ENCODE results near the gene GRPEL2.

GRPEL2 gene

GRCh38 chr5:149358294-149358651, 13.0 kb downstream of the GRPEL2 start:
- DNase-seq, result no peak

GRCh38 chr5:149358868-149359495, 13.7 kb downstream of the GRPEL2 start:
- no peak for DNase-seq

- no peak for DNase-seq
Measured at GRCh38 chr5:149360272-149360671, 15.0 kb downstream of the GRPEL2 start.

- DNase-seq, result no peak
Measured at GRCh38 chr5:149362541-149362940, 17.2 kb downstream of the GRPEL2 start.

- no peak for DNase-seq
Measured at GRCh38 chr5:149363358-149363757, 18.1 kb downstream of the GRPEL2 start.

GRCh38 chr5:149363936-149364335, 18.6 kb downstream of the GRPEL2 start:
- DNase-seq, result no peak

- no peak for DNase-seq
Measured at GRCh38 chr5:149364719-149365118, 19.4 kb downstream of the GRPEL2 start.

GRCh38 chr5:149365418-149365817, 20.1 kb downstream of the GRPEL2 start:
- no peak for DNase-seq

- no peak for DNase-seq
Measured at GRCh38 chr5:149366169-149366729, 20.9 kb downstream of the GRPEL2 start.

- peak; percentile 55 for DNase-seq
Measured at GRCh38 chr5:149367249-149367971, 22.1 kb downstream of the GRPEL2 start.

- no peak for DNase-seq
Measured at GRCh38 chr5:149367972-149368645, 22.8 kb downstream of the GRPEL2 start.

GRCh38 chr5:149370878-149371277, 25.6 kb downstream of the GRPEL2 start:
- DNase-seq, result no peak

- peak; percentile 69 for DNase-seq
Measured at GRCh38 chr5:149371296-149371962, 26.1 kb downstream of the GRPEL2 start.

- no peak for DNase-seq
Measured at GRCh38 chr5:149372076-149372795, 26.9 kb downstream of the GRPEL2 start.

- no peak for DNase-seq
Measured at GRCh38 chr5:149372932-149373331, 27.6 kb downstream of the GRPEL2 start.

GRCh38 chr5:149374303-149374702, 29.0 kb downstream of the GRPEL2 start:
- DNase-seq, result no peak

GRCh38 chr5:149374801-149375200, 29.5 kb downstream of the GRPEL2 start:
- DNase-seq, result no peak

- no peak for DNase-seq
Measured at GRCh38 chr5:149375434-149375833, 30.1 kb downstream of the GRPEL2 start.

GRCh38 chr5:149376104-149376503, 30.8 kb downstream of the GRPEL2 start:
- DNase-seq, result no peak

GRCh38 chr5:149376711-149377447, 31.6 kb downstream of the GRPEL2 start:
- DNase-seq, result no peak

GRCh38 chr5:149378241-149378820, 33.0 kb downstream of the GRPEL2 start:
- no peak for DNase-seq

Data from activated CD8-positive, alpha-beta memory T cell treated with anti-CD3 and anti-CD28 coated beads, Interleukin-2, amount 50 U/mL, for 4 hours (primary cell).